Adrenal gland (tissue), 5 donors: ENCODE results near the gene GPR4.

Experiments
- POLR2A ChIP-seq, 2 donors: fragments of 450-650 bp; IDR thresholded peaks; one replicate each; pipeline ENCODE4 v1.6.1; 2017; ENCODE audit warnings: antibody characterized with exemption in 2 of 2, mild to moderate bottlenecking in 2 of 2, moderate library complexity in 1 of 2
- TF ChIP-seq, protein P1 (sequence below), 6 experiments: fragments of 450-650 bp in 4 of 6; fragments of 200-600 bp in 2 of 6; sonication (generic) in 1 of 6; IDR thresholded peaks; 1 replicate in 5 of 6; 2 replicates in 1 of 6; pipeline versions ENCODE4 v1.5.1 to v1.8.0; 2016 to 2021; ENCODE audit warnings: antibody characterized with exemption in 6 of 6, mild to moderate bottlenecking in 2 of 6, moderate library complexity in 1 of 6
- donor health status: DM: no; HTN: no; CAD: no.

DNA sequence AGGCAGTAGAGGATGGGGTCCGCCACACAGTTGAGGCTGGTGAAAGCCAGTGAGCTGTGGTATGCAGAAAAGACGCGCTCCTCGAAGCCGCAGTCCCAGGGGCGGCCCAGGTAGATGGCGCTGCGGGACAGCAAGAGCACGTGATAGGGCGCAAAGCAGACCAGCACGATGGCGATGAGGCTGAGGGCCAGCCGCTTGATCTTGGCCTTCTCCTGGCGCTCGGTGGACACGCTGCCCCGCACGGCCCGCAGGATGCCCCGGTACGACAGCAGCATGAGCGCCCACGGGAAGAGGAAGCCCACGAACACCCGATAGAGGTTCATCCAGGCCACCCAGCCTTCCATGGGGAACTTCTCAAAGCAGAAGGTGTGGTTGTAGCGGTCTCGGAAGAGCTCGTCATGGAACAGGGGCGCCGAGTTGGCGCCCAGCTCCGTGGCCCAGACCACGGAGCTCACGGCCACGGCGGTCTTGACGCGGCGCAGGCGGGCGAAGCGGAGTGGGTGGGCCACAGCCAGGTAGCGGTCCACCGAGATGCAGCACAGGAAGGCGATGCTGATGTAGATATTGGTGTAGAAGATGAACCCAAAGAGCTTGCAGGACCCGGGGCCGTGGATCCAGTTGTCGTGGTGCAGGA is 10.9 kb downstream of the GPR4 start:
- TF ChIP-seq, protein P1, sequence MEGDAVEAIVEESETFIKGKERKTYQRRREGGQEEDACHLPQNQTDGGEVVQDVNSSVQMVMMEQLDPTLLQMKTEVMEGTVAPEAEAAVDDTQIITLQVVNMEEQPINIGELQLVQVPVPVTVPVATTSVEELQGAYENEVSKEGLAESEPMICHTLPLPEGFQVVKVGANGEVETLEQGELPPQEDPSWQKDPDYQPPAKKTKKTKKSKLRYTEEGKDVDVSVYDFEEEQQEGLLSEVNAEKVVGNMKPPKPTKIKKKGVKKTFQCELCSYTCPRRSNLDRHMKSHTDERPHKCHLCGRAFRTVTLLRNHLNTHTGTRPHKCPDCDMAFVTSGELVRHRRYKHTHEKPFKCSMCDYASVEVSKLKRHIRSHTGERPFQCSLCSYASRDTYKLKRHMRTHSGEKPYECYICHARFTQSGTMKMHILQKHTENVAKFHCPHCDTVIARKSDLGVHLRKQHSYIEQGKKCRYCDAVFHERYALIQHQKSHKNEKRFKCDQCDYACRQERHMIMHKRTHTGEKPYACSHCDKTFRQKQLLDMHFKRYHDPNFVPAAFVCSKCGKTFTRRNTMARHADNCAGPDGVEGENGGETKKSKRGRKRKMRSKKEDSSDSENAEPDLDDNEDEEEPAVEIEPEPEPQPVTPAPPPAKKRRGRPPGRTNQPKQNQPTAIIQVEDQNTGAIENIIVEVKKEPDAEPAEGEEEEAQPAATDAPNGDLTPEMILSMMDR (IDR thresholded peaks at IDR 0.05), result peak; percentile 22 to 53 (median 41)
- no peak for TF ChIP-seq POLR2A (IDR thresholded peaks at IDR 0.05)
